HEK293T (cell line): ENCODE data around the gene PTPRA.

Source experiments
- ARNT ChIP-seq: fragments of 450-650 bp; IDR thresholded peaks from 2 replicates; pipeline ENCODE4 v1.6.1; 2017; ENCODE audit warnings: mild to moderate bottlenecking
- FOXA1 ChIP-seq: fragments of 450-650 bp; IDR thresholded peaks from 2 replicates; pipeline ENCODE4 v1.6.1; 2016; ENCODE audit warnings: mild to moderate bottlenecking
- FOXM1 ChIP-seq: fragments of 450-650 bp; IDR thresholded peaks from 2 replicates; pipeline ENCODE4 v1.6.1; 2017; ENCODE audit warnings: mild to moderate bottlenecking, borderline replicate concordance
- SP1 ChIP-seq: fragments of 450-650 bp; IDR thresholded peaks from 2 replicates; pipeline ENCODE4 v1.6.1; 2017

DNA sequence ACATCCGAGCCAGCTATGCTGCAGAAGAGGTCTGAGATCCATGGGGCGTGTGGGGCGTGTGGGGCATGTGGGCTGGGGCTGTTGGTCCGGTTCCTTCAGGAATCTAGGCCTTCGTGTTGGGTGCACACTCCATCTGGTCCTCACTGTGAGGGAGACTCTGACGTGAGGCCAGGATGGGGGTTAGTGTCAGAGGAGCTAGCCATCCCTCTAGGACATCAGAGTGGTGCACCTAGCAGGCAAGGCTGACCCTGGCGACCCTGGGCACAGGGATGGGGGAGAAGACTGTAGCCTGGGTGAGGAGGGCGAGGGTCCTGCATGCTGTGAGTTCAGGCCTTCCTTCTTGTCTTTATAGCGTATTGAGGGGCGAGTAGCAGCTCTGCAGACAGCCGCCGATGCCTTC lies 8.7 kb upstream of the PTPRA start:
- no peak for TF ChIP-seq FOXM1
- no peak for TF ChIP-seq ARNT
- no peak for TF ChIP-seq SP1
- TF ChIP-seq FOXA1 = no peak
